A549 (cell line): Measurements from ENCODE around the gene SKOR2. TPM values are rescaled to one million over a fixed set of nuclear protein-coding genes. Genes with fewer than 3 reads are reported as not detected.
A peak's percentile ranks its signal among the peaks of the same experiment; 100 is the strongest.
"Not testable (repeated sequence)": the region's sequence is repeated elsewhere in the genome, so short reads cannot be mapped to it uniquely, and the experiment has no call there.

ENCODE experiments used
- ATAC-seq, 2 experiments: fragments of 200-7000 bp in 1 of 2; fragments of >200 bp in 1 of 2; cut with Nextera tagmentation in 1 of 2; cut with Tn5 transposase in 1 of 2; 3 replicates each; pipeline versions ENCODE4 v1.8.0 to v1.9.1; 2018 to 2020; ENCODE audit warnings: mild to moderate bottlenecking in 1 of 2, moderate library complexity in 1 of 2
- CTCF ChIA-PET: fragments of 300-600 bp; sonication (Branson Sonifier 250); formaldehyde crosslinking; extraction: SDS; loops from one replicate; lab custom pipeline; 2021; ENCODE audit warnings: antibody characterized with exemption, inconsistent platforms; lab: Yijun Ruan, JAX
- POLR2A ChIA-PET: fragments of 350-600 bp; formaldehyde crosslinking; extraction: SDS; loops from one replicate; lab custom pipeline; 2021; ENCODE audit warnings: antibody characterized with exemption, inconsistent platforms; lab: Yijun Ruan, JAX
- DNase-seq, 2 experiments: peaks; one replicate each; pipeline versions ENCODE4 v3.0.0 to v3.0.0-alpha.2; 2011 to 2016; ENCODE audit warnings: low read depth in 1 of 2, low spot score in 1 of 2
- FAIRE-seq: peaks from 2 replicates; lab custom pipeline; 2011; peaks lifted over from hg19 to GRCh38; lab: Jason Lieb, UNC
- H3K27ac ChIP-seq, 2 experiments: fragments of >200 bp; sonication (Bioruptor Twin); formaldehyde crosslinking; 3 replicates each; pipeline ENCODE4 v1.5.1; 2016 to 2017
- H3K4me1 ChIP-seq: fragments of >200 bp; sonication (Bioruptor Twin); formaldehyde crosslinking; 3 replicates; pipeline ENCODE4 v1.6.1; 2016
- H3K4me2 ChIP-seq: fragments of >200 bp; sonication (Bioruptor Twin); formaldehyde crosslinking; 3 replicates; pipeline ENCODE4 v1.6.1; 2016
- H3K4me3 ChIP-seq: fragments of >200 bp; sonication (Bioruptor Twin); formaldehyde crosslinking; 3 replicates; pipeline ENCODE4 v1.5.1; 2016
- H3K9me3 ChIP-seq: fragments of >200 bp; sonication (Bioruptor Twin); formaldehyde crosslinking; 3 replicates; pipeline ENCODE4 v1.6.1; 2016
- E2F6 ChIP-seq: IDR thresholded peaks from 2 replicates; pipeline ENCODE4 v1.6.1; 2012; ENCODE audit warnings: low read depth, borderline replicate concordance
- EP300 ChIP-seq, 2 experiments: fragments of >200 bp; sonication (Bioruptor Twin); formaldehyde crosslinking; IDR thresholded peaks; 2 replicates in 1 of 2; 3 replicates in 1 of 2; pipeline ENCODE4 v1.6.1; 2016 to 2017
- HOXB5 ChIP-seq: fragments of 250-450 bp; sonication (Bioruptor Pico); IDR thresholded peaks from 2 replicates; pipeline ENCODE4 v1.5.0; 2020; ENCODE audit warnings: mild to moderate bottlenecking, moderate library complexity
- MAFK ChIP-seq: fragments of 450-650 bp; IDR thresholded peaks from 2 replicates; pipeline ENCODE4 v1.6.1; 2014; ENCODE audit not compliant: partially characterized antibody
- MAZ ChIP-seq: fragments of 150-350 bp; IDR thresholded peaks from 2 replicates; pipeline ENCODE4 v1.6.1; 2014; ENCODE audit warnings: antibody characterized with exemption, low read depth, low read length, borderline replicate concordance
- NFE2L2 ChIP-seq: fragments of 150-350 bp; conservative IDR thresholded peaks from 2 replicates; pipeline ENCODE4 v1.6.1; 2014; ENCODE audit warnings: low read length
- NPAS2 ChIP-seq: fragments of 250-450 bp; sonication (Bioruptor Pico); IDR thresholded peaks from 2 replicates; pipeline ENCODE4 v1.8.0; 2022; ENCODE audit warnings: mild to moderate bottlenecking, moderate library complexity, borderline replicate concordance
- PBX3 ChIP-seq: IDR thresholded peaks from 2 replicates; pipeline ENCODE4 v1.6.1; 2012
- RNF2 ChIP-seq: fragments of 200-600 bp; sonication (generic); IDR thresholded peaks from 2 replicates; pipeline ENCODE4 v1.6.1; 2016; ENCODE audit warnings: low read depth, mild to moderate bottlenecking, antibody characterized with exemption, moderate library complexity, borderline replicate concordance
- ZFP36 ChIP-seq: fragments of 450-650 bp; IDR thresholded peaks from 2 replicates; pipeline ENCODE4 v1.6.1; 2014; ENCODE audit warnings: borderline replicate concordance; ENCODE audit not compliant: partially characterized antibody
- ZNF302 ChIP-seq: fragments of 250-450 bp; sonication (Bioruptor Pico); IDR thresholded peaks from 2 replicates; pipeline ENCODE4 v1.9.0; 2021; ENCODE audit warnings: inconsistent platforms, mild to moderate bottlenecking, moderate library complexity
- WGBS: methylation state at CpG from one replicate; pipeline ENCODE4 v1.1.6; 2017; ENCODE audit errors: missing lambda C conversion rate; 5-methylcytosine and 5-hydroxymethylcytosine counted together
- polyA plus RNA-seq, 4 experiments: library from polyadenylated mRNA; depleted of rRNA in 3 of 4; stranded (reverse); fragments of >200 nt; fragmentation: RNase III in 1 of 4; extraction: RNeasy Plus Mini Kit Qiagen cat#74134 plus additional on column Dnase treatment in 1 of 4; gene quantifications; 2 replicates in 3 of 4; 3 replicates in 1 of 4; pipeline ENCODE4 v1.2.3, GENCODE V29; 2011 to 2017
- TF ChIP-seq, protein P1 (sequence below): fragments of 150-350 bp; IDR thresholded peaks from 2 replicates; pipeline ENCODE4 v1.6.1; 2014; ENCODE audit warnings: low read depth, mild to moderate bottlenecking, low read length

The SKOR2 gene
- polyA plus RNA-seq, 2 of the 4 experiments (the other 2 are of a cell fraction), result not detected

DNA sequence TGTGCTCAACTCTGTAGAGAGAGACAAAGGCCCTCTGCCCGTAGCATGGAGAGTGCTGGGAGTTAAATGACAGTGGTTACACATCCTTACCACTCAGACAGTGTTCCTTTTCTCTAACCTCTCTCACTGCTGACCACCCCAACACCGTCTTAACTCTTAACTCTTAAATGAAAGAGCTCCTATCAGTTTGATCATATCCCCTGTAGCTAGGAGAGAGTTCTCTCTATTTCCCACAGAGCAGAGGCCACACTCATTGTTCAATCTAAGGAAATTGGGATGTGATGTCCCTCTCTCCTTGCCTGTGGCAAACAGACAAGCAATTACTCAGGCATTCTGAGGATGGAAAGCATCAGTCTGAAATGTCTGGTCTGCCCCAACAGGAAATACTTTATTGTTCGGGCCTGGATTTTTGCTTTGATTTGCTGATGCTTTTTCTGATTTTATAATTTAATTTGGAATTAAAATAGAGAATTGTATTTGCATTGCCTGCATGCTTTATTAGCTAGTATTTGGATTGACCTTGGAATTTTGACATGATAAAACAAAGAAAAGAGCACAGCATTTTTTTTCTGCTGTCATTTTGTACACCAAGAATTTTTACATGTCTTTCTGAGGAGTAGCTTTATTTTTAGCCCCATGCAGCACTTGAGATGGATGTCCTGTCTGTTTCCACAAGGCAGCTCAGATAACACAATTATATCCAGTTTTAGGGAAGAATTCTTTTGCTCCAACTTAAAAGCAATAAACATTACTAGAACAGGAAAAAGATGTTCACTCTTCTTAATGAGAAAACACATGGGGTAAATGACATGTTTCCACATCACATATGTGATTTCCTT is 47.6 kb downstream of the SKOR2 start (continued):
- no peak for TF ChIP-seq PBX3
- TF ChIP-seq ZFP36, result no peak

- CTCF ChIA-PET, result interaction anchor here (1.3 to 2.0 kb wide), 3 partner anchors 9 to 96 kb away, joined by 5 to 7 read pairs (median 6); no protein-coding TSS in a partner anchor
- 73% methylated on average over 3 of the region's 3 CpGs for WGBS
- not testable (repeated sequence) for FAIRE-seq
Measured at GRCh38 chr18:47195961-47196360, 55.5 kb downstream of the SKOR2 start.

DNA sequence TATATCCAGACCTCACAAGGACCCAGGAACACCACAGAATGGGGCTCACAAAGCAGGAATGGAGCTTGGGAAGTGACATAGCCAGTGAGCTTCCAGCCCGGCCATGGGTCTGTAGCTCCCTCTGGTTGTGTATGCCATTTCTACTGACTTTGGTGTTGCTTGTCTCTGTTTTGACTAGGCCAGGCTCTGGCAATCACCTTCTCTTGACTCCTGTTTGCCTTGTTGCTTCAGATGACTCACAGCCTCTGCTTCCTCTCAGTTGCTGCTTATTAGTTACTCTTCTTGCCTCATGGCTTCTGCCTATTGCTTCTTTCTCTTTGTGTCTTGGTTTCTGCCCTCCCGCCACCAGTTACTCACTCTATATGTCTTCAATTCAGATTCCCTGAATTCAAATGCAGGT is 59.5 kb downstream of the SKOR2 start:
- DNase-seq (peak in 1 of 2 experiments; percentile 24), ATAC-seq (peak in 1 of 2 experiments; percentile 30; a peak in 5 of 6 replicates), FAIRE-seq (no peak)
- H3K4me2 ChIP-seq, result no peak overlapping the region
- 65% methylated on average over 2 of the region's 2 CpGs for WGBS
- no peaks in the 10 kb centered on the region for H3K4me1 ChIP-seq
- POLR2A ChIA-PET, result interaction anchor here (0.7 kb wide), 1 partner anchor 42 kb away, joined by 4 read pairs; no protein-coding TSS in a partner anchor
- CTCF ChIA-PET, result interaction anchor here (0.9 to 2.7 kb wide), 4 partner anchors 12 to 141 kb away, joined by 3 to 11 read pairs (median 4); no protein-coding TSS in a partner anchor
- H3K4me3 ChIP-seq, result no peak overlapping the region
- no peaks in the 10 kb centered on the region for H3K9me3 ChIP-seq
- TF ChIP-seq ZNF302 (CRISPR knock-in tag) (no peak), EP300 (IDR thresholded peaks at IDR 0.05) (no peak), NPAS2 (CRISPR knock-in tag) (no peak), RNF2 (no peak)
- TF ChIP-seq, all 56 proteins: peak for 0
- no peak overlapping the region for H3K27ac ChIP-seq

More at GRCh38 chr18:47195961-47196360, 55.5 kb downstream of the SKOR2 start:
- ATAC-seq, H3K9me3 ChIP-seq, POLR2A ChIA-PET, H3K4me3 ChIP-seq, DNase-seq, H3K4me2 ChIP-seq, H3K4me1 ChIP-seq, H3K27ac ChIP-seq: not testable (repeated sequence)

GRCh38 chr18:47187721-47188120 is 63.7 kb downstream of the SKOR2 start:
- Histone ChIP-seq H3K4me2 (no peak overlapping the region), H3K4me1 (no peaks in the 10 kb centered on the region), H3K4me3 (no peak overlapping the region), H3K27ac (no peak overlapping the region), H3K9me3 (peaks cover 4% of the 10 kb centered on the region; the same call in 1 of the 3 replicates)
- WGBS, result 69% methylated on average over 7 of the region's 7 CpGs
- no peak for ATAC-seq
- ChIA-PET POLR2A (no interaction called here), CTCF (interaction anchor here (2.0 kb wide), 1 partner anchor 17 kb away, joined by 10 read pairs; no protein-coding TSS in a partner anchor)
- no peak for FAIRE-seq
- no peak for TF ChIP-seq MAZ
- no peak for TF ChIP-seq E2F6
- TF ChIP-seq, protein P1, sequence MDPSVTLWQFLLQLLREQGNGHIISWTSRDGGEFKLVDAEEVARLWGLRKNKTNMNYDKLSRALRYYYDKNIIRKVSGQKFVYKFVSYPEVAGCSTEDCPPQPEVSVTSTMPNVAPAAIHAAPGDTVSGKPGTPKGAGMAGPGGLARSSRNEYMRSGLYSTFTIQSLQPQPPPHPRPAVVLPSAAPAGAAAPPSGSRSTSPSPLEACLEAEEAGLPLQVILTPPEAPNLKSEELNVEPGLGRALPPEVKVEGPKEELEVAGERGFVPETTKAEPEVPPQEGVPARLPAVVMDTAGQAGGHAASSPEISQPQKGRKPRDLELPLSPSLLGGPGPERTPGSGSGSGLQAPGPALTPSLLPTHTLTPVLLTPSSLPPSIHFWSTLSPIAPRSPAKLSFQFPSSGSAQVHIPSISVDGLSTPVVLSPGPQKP, result no peak
- DNase-seq, result no peak

DNA sequence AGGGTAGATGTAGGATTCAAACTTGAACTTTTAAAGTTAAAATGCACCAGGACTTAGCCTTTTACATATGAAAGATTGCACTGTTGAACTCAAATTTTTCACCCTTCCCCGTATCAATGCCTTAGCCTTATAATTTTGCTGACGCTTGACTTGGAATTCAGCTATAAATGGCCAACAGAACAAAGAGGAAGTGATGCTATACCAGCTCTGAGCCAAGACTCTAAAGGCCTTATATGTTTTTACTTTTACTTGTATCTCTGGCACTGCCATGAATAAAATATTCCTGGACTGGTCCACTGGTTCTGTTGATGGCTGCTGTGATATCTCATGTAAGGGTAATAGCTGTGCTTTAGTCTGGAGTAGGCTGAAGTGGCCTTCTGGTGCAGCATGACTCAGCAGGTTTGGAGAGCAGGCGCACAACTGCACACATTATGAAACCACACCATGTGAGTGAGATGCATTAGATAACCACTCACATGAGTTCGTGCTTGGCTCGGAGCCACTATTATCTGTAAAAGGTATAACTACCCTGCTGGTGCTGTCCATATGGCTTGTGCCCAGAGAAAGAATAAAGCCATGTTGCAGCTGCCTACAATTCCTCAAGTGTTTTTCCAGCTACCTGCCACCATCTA is 66.9 kb downstream of the SKOR2 start:
- ATAC-seq (no peak), DNase-seq (peak in 1 of 2 experiments; percentile 61), FAIRE-seq (no peak)
- Histone ChIP-seq H3K4me2 (no peak overlapping the region), H3K27ac (no peak overlapping the region), H3K4me3 (no peak overlapping the region), H3K9me3 (peaks cover 4% of the 10 kb centered on the region; the same call in 1 of the 3 replicates), H3K4me1 (no peaks in the 10 kb centered on the region)
- ChIA-PET CTCF (no interaction called here), POLR2A (no interaction called here)
- 80% methylated on average over 5 of the region's 5 CpGs for WGBS
- TF ChIP-seq HOXB5 (CRISPR knock-in tag) (no peak), NFE2L2 (peak; percentile 74), MAFK (peak; percentile 74)

DNA sequence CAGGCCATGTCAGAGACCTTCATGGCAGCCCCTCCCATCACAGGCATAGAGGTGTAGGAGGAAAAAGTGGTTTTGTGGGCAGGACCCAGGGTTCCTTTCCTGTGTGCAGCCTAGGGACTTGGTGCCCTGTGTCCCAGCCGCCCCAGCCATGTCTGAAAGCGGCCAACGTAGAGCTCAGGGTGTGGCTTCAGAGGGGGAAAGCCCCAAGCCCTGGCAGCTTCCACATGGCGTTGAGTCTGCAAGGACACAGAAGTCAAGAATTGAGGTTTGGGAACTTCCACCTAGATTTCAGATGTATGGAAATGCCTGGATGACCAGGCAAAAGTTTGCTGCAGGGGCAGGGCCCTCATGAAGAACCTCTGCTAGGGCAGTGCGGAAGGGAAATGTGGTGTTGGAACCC is 69.3 kb downstream of the SKOR2 start:
- CTCF ChIA-PET, ATAC-seq, DNase-seq, FAIRE-seq, H3K4me2 ChIP-seq, H3K27ac ChIP-seq, H3K4me1 ChIP-seq, H3K9me3 ChIP-seq, POLR2A ChIA-PET, H3K4me3 ChIP-seq: not testable (repeated sequence)
- 64% methylated on average over 5 of the region's 5 CpGs for WGBS
